NT2/D1 (cell line): Measurements from ENCODE around the gene SNX9.
"Not testable (repeated sequence)": the region's sequence is repeated elsewhere in the genome, so short reads cannot be mapped to it uniquely, and the experiment has no call there.

Experiments
- DNase-seq: peaks from one replicate; pipeline ENCODE4 v3.0.0-alpha.2; 2011; ENCODE audit warnings: low read depth, low spot score
- H3K27me3 ChIP-seq: 2 replicates; pipeline ENCODE4 v1.6.0; 2011; ENCODE audit warnings: mild to moderate bottlenecking; ENCODE audit not compliant: insufficient read length, insufficient read depth
- H3K36me3 ChIP-seq: 2 replicates; pipeline ENCODE4 v1.6.1; 2011; ENCODE audit warnings: mild to moderate bottlenecking, low read length, mixed read lengths; ENCODE audit not compliant: insufficient read depth, insufficient read length
- H3K4me1 ChIP-seq: 2 replicates; pipeline ENCODE4 v1.5.1; 2011; ENCODE audit not compliant: insufficient read depth, insufficient read length
- H3K4me3 ChIP-seq: 2 replicates; pipeline ENCODE4 v1.5.1; 2011; ENCODE audit warnings: low read depth; ENCODE audit not compliant: insufficient read length
- H3K9ac ChIP-seq: 2 replicates; pipeline ENCODE4 v1.6.0; 2011; ENCODE audit warnings: low read depth; ENCODE audit not compliant: insufficient read length
- H3K9me3 ChIP-seq: 2 replicates; pipeline ENCODE4 v1.5.1; 2011; ENCODE audit warnings: mild to moderate bottlenecking, low read length; ENCODE audit not compliant: insufficient read depth
- SUZ12 ChIP-seq: IDR thresholded peaks from 2 replicates; pipeline ENCODE4 v1.6.1; 2011; ENCODE audit not compliant: insufficient read length, insufficient read depth; ENCODE audit errors: extremely low read depth
- YY1 ChIP-seq: IDR thresholded peaks from 2 replicates; pipeline ENCODE4 v1.6.1; 2011; ENCODE audit not compliant: insufficient read length, insufficient read depth
- ZNF274 ChIP-seq: IDR thresholded peaks from 2 replicates; pipeline ENCODE4 v1.6.1; 2011; ENCODE audit warnings: mild to moderate bottlenecking, low read depth, low read length

SNX9 gene

DNA sequence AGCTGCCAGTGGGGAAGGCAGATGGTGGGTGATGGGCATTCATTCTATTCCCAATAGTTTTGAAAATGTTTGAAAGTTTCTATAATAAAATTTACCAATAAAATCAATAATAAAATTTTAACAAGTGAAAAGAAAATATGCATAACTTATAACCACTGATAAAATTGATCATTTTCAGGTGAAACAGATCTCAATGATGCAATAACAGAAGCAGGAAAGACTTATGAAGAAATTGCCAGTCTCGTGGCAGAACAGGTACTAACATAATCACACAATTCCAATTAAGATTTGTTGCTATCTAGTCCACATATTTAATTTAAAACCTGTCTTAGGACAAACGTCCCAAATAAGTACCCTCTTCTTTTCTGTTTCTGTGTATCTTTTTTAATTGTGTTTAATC is 112.7 kb downstream of the SNX9 start:
- DNase-seq = no peak
- H3K36me3 ChIP-seq = peaks cover 60% of the 10 kb centered on the region
- H3K4me3 ChIP-seq = no peak overlapping the region

DNA sequence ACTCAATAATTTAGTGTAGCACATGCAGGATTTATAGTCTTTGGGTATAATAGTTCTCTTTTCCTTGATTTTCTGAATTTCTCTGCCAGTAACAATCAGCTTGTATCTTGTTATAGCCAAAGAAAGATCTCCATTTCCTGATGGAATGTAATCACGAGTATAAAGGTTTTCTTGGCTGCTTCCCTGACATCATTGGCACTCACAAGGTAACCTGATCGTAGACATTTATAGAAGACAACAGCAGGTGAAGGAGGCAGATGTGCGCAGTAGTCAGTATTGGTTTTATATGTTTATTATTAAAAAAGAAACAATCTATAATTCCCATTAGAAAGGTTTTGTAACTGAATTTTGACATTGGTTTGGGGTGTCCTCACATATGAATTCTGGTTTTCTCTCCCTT is 114.3 kb downstream of the SNX9 start:
- no peak for DNase-seq
- Histone ChIP-seq H3K9ac (no peak overlapping the region), H3K9me3 (no peaks in the 10 kb centered on the region), H3K4me1 (no peaks in the 10 kb centered on the region), H3K4me3 (no peak overlapping the region), H3K27me3 (no peaks in the 10 kb centered on the region), H3K36me3 (peaks cover 62% of the 10 kb centered on the region)
- TF ChIP-seq YY1 (no peak), ZNF274 (no peak), SUZ12 (no peak)

More for the DNA sequence above, 112.7 kb downstream of the SNX9 start:
- H3K9ac ChIP-seq = no peak overlapping the region
- no peaks in the 10 kb centered on the region for H3K4me1 ChIP-seq
- H3K9me3 ChIP-seq = no peaks in the 10 kb centered on the region
- no peaks in the 10 kb centered on the region for H3K27me3 ChIP-seq
- TF ChIP-seq YY1 = no peak
- no peak for TF ChIP-seq ZNF274
- TF ChIP-seq SUZ12 = no peak

DNA sequence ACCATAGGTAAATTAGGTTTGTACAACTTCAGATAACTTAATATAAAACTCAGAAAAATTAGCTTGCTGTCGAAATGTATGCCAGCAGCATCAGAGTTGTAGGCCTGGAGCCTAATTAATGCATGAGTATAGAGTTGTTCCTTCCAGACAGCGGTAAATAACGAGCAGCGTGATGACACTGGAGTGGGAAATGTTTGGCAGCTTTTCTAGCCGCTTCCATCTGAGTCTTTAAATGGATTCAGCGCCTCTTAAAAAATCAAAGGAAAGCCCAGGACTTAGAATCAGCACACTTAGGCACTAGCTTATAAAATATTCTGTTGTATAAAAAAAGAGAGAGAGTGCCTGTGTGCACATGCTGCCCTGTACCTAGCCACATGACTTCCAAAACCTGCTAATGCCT is 114.9 kb downstream of the SNX9 start:
- H3K36me3 ChIP-seq = peaks cover 64% of the 10 kb centered on the region
- no peaks in the 10 kb centered on the region for H3K4me1 ChIP-seq
- H3K27me3 ChIP-seq = no peaks in the 10 kb centered on the region
- H3K9me3 ChIP-seq = no peaks in the 10 kb centered on the region
- DNase-seq = no peak
- TF ChIP-seq ZNF274 (no peak), YY1 (no peak), SUZ12 (no peak)
- no peak overlapping the region for H3K9ac ChIP-seq
- H3K4me3 ChIP-seq = no peak overlapping the region

DNA sequence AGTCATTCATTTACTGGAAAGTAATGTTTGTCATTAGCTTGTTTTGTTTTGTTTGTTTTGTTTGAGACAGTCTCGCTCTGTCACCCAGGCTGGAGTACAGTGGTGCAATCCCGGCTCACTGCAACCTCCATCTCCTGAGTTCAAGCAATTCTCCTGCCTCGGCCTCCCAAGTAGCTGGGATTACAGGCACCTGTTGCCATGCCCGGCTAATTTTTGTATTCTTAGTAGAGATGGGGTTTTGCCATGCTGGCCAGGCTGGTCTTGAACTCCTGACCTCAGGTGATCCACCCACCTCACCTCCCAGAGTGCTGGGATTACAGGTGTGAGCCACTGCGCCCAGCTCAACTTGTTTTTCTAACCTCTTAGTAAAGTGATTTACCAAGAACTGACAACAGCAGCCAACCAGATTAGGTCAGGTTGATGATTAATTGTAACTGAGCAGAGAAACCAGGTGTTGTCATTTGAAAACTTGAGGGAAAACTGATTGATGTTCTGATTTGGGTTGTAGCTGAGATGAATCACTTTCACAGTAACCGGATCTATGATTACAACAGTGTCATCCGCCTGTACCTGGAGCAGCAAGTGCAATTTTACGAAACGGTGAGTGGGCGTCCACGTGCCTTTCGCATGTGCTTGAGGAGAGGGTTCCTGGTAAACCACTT is 117.5 kb downstream of the SNX9 start:
- not testable (repeated sequence) for H3K4me3 ChIP-seq, H3K9ac ChIP-seq, H3K27me3 ChIP-seq, DNase-seq, H3K4me1 ChIP-seq, H3K9me3 ChIP-seq
- peaks cover 70% of the 10 kb centered on the region for H3K36me3 ChIP-seq

DNA sequence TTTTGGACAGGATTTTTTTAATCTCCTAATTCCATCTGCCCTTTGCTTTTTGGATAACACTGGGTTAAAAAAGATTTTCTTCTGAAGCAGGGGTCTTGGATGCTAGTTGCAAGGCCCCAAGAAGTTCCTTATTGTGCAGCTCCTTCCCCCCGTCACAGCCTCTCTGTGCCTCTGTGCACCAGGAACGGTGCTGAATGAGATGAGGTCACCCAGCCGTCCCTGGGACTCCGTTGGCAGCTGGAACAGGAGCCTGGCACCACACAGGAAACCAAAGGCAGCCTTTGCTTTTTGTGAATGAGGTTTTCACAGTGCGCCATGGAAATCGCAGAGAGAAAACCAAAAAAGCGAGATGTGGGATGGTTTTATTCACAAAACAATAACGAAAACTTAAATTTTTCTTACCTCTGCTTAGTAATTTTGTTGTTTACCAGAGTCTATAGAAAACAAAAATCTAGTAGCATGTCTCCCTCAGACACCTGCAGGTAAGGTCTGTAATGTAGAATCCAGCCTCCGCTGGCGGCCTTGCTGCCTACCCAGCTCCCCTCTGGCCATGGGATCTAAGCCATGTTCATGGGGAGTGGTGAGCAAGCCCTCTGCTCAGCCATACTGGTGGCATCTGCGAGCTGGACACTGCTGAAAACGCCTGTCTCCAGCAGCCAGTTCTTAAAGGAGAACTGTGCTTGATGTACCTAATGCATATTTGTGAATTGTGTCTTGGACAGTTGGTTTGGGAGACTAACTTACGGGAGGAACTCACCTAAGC is 118.2 kb downstream of the SNX9 start:
- DNase-seq = no peak
- H3K4me1 ChIP-seq = no peaks in the 10 kb centered on the region
- no peaks in the 10 kb centered on the region for H3K27me3 ChIP-seq
- TF ChIP-seq YY1 (no peak), ZNF274 (no peak), SUZ12 (no peak)
- no peaks in the 10 kb centered on the region for H3K9me3 ChIP-seq
- no peak overlapping the region for H3K9ac ChIP-seq
- H3K4me3 ChIP-seq = no peak overlapping the region
- H3K36me3 ChIP-seq = peaks cover 63% of the 10 kb centered on the region

DNA sequence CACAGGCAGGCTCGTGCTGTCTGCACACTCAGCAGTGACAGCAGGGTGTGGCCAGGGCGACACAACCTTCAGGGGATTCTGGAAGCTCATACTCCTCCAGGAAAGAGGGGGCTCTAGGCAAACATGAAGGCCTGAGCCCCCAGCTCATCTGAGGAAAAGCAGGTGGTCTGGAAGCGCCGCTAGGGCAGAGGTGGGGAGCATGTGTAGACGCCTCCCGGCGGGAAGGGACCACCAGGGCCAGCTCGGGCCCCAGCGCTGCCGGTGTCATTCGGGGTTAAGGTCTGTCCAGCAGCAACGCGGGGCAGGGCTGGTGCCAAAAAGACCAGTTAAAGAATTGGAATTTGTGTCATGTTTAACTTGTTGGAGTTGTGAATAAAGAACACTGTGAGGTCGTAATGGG is 119.3 kb downstream of the SNX9 start:
- no peaks in the 10 kb centered on the region for H3K27me3 ChIP-seq
- DNase-seq = no peak
- no peak for TF ChIP-seq YY1
- no peak for TF ChIP-seq ZNF274
- TF ChIP-seq SUZ12 = no peak

DNA sequence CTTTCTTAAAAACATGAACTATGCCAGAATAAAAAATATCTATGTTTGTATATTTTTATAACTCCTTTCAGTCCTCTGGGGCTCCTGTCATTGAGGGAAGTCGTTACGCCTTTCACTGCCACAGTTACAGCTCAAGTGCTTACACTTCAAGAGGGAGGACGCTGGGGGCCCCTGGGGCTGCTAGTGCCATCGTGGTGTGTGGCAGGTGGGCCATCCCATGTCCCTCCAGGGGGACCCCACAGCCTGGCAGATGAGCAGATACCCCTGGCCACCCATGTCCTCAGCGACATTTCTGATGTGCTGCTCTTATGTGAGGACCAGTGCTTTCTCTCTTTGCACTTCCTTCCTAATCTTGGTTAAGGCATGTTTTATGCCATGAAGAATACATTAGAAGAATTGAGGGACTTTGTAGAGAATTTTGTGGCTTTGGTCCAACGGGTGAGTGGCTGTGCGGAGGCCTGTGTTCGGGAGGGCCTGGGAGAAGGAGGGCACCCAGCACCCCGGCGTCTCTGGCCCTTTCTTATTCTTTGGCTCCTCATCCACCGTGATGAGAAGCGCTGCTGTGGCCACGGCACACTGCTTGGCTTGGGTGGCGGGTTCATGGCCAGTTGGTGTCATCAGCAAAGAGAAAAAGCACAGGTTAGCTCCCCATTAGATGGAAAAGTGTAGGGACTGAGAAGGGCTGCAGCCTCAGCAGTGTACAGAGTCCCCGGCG is 120.4 kb downstream of the SNX9 start:
- H3K9me3 ChIP-seq = no peaks in the 10 kb centered on the region
- no peak overlapping the region for H3K4me3 ChIP-seq
- no peak overlapping the region for H3K9ac ChIP-seq
- no peaks in the 10 kb centered on the region for H3K4me1 ChIP-seq
- DNase-seq = no peak
- H3K27me3 ChIP-seq = no peaks in the 10 kb centered on the region
- TF ChIP-seq SUZ12 = no peak
- no peak for TF ChIP-seq ZNF274
- no peak for TF ChIP-seq YY1
- H3K36me3 ChIP-seq = peaks cover 55% of the 10 kb centered on the region

More for the DNA sequence above, 119.3 kb downstream of the SNX9 start:
- no peak overlapping the region for H3K4me3 ChIP-seq
- H3K9me3 ChIP-seq = no peaks in the 10 kb centered on the region
- no peak overlapping the region for H3K9ac ChIP-seq
- H3K36me3 ChIP-seq = peaks cover 60% of the 10 kb centered on the region
- no peaks in the 10 kb centered on the region for H3K4me1 ChIP-seq
